PC-3 (cell line): Measurements from ENCODE around the gene ATAD3A.
"Not testable (repeated sequence)": the region's sequence is repeated elsewhere in the genome, so short reads cannot be mapped to it uniquely, and the experiment has no call there.

ENCODE experiments used
- EZH2 ChIP-seq: fragments of 300-600 bp; sonication (generic); IDR thresholded peaks from one replicate; pipeline ENCODE4 v1.6.1; 2017; ENCODE audit warnings: antibody characterized with exemption, mild to moderate bottlenecking, low read length; ENCODE audit not compliant: unreplicated experiment
- TF ChIP-seq, protein P1 (sequence below): fragments of 300-600 bp; sonication (generic); conservative IDR thresholded peaks from 2 replicates; pipeline ENCODE4 v1.5.1; 2017; ENCODE audit warnings: antibody characterized with exemption, low read depth, mild to moderate bottlenecking, low read length

DNA sequence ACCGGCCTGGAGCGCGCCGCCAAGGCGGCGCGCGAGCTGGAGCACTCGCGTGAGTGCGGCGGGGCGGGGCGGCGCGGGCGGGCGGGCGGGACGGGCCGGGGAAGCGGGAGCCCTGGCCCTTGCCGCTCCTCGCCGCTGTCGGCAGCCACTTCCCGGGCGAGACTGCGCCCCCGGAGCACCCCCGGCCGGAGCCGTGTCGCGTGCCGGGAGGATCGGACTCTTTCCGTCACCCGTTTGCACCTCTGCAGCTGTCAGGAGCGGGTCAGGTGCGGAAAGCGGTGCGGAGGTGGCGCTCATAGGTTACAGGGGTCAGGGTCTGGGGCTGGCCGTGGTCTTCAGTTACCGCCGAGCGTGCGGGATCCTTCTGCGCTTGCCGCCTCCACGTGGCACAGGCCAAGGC is 463 bp downstream of the ATAD3A start:
- TF ChIP-seq, protein P1, sequence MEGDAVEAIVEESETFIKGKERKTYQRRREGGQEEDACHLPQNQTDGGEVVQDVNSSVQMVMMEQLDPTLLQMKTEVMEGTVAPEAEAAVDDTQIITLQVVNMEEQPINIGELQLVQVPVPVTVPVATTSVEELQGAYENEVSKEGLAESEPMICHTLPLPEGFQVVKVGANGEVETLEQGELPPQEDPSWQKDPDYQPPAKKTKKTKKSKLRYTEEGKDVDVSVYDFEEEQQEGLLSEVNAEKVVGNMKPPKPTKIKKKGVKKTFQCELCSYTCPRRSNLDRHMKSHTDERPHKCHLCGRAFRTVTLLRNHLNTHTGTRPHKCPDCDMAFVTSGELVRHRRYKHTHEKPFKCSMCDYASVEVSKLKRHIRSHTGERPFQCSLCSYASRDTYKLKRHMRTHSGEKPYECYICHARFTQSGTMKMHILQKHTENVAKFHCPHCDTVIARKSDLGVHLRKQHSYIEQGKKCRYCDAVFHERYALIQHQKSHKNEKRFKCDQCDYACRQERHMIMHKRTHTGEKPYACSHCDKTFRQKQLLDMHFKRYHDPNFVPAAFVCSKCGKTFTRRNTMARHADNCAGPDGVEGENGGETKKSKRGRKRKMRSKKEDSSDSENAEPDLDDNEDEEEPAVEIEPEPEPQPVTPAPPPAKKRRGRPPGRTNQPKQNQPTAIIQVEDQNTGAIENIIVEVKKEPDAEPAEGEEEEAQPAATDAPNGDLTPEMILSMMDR = not testable (repeated sequence)
- TF ChIP-seq EZH2 = not testable (repeated sequence)
